Measurements from ENCODE around the gene B3GALT6. TPM values are rescaled to one million over a fixed set of nuclear protein-coding genes. Genes with fewer than 3 reads are reported as not detected.

B3GALT6 gene
- total and polyA plus RNA-seq, 2 experiments from 2014 or later: 5.5 to 26.5 TPM

- H3K4me2 ChIP-seq: no peak overlapping the region
- H3K27me3 ChIP-seq (ENCODE audit: insufficient read depth): no peaks in the 10 kb centered on the region
- DNase-seq (ENCODE audit: low spot score) (peak; percentile 22), ATAC-seq (peak; percentile 48)
- no peaks in the 10 kb centered on the region for H3K4me1 ChIP-seq (ENCODE audit: insufficient read depth)
- peaks cover 5% of the 10 kb centered on the region for H3K27me3 Mint-ChIP-seq (ENCODE audit: insufficient read depth, low read depth, poor library complexity)
- H3F3A ChIP-seq (replicated peaks; ENCODE audit: low read depth): no peaks in the 10 kb centered on the region
- TF ChIP-seq CREB1 (CRISPR knock-in tag; IDR thresholded peaks at IDR 0.05; ENCODE audit: low read depth): no peak
- TF ChIP-seq NANOG (IDR thresholded peaks at IDR 0.05; ENCODE audit: borderline replicate concordance): no peak
- no peak for TF ChIP-seq EZH2 (IDR thresholded peaks at IDR 0.05; ENCODE audit: low read depth, unreplicated experiment)
- TF ChIP-seq CTCF (conservative IDR thresholded peaks at IDR 0.05; ENCODE audit: low read depth in 2 of 2): no peak
- H3K4me3 Mint-ChIP-seq: no peak overlapping the region
- H3K36me3 Mint-ChIP-seq (ENCODE audit: low read depth): no peaks in the 10 kb centered on the region
- H3K9me3 Mint-ChIP-seq: no peaks in the 10 kb centered on the region
- H3K27ac ChIP-seq (ENCODE audit: low read depth): no peak overlapping the region
- no peaks in the 10 kb centered on the region for H3K36me3 ChIP-seq (ENCODE audit: insufficient read depth)
- H3K4me3 ChIP-seq: no peak overlapping the region
- no peaks in the 10 kb centered on the region for H4K20me1 ChIP-seq (replicated peaks; ENCODE audit: insufficient read depth)
- H3K9me2 ChIP-seq (ENCODE audit: insufficient read depth): no peaks in the 10 kb centered on the region
- no peaks in the 10 kb centered on the region for H3K4me1 Mint-ChIP-seq
- no peak overlapping the region for H2AFZ ChIP-seq
- H3K79me2 ChIP-seq (replicated peaks; ENCODE audit: insufficient read depth): no peaks in the 10 kb centered on the region
- no peak overlapping the region for H3K27ac Mint-ChIP-seq
Observed at GRCh38 chr1:1182491-1183220, 49.4 kb upstream of the B3GALT6 start.

GRCh38 chr1:1183221-1183747 is 48.8 kb upstream of the B3GALT6 start:
- ATAC-seq: no peak

More at GRCh38 chr1:1183221-1183747, 48.8 kb upstream of the B3GALT6 start:
- no peaks in the 10 kb centered on the region for H3K36me3 Mint-ChIP-seq (ENCODE audit: low read depth)
- Histone ChIP-seq H3K27ac (ENCODE audit: low read depth) (no peak overlapping the region), H3K27me3 (ENCODE audit: insufficient read depth) (no peaks in the 10 kb centered on the region), H4K20me1 (replicated peaks; ENCODE audit: insufficient read depth) (no peaks in the 10 kb centered on the region), H3K4me2 (no peak overlapping the region), H3K4me1 (ENCODE audit: insufficient read depth) (no peaks in the 10 kb centered on the region), H3K4me3 (no peak overlapping the region), H3K79me2 (replicated peaks; ENCODE audit: insufficient read depth) (no peaks in the 10 kb centered on the region), H3F3A (replicated peaks; ENCODE audit: low read depth) (no peaks in the 10 kb centered on the region), H3K36me3 (ENCODE audit: insufficient read depth) (no peaks in the 10 kb centered on the region), H3K9me2 (ENCODE audit: insufficient read depth) (no peaks in the 10 kb centered on the region), H2AFZ (no peak overlapping the region)
- no peak overlapping the region for H3K4me3 Mint-ChIP-seq
- no peaks in the 10 kb centered on the region for H3K9me3 Mint-ChIP-seq
- peaks cover 5% of the 10 kb centered on the region for H3K27me3 Mint-ChIP-seq (ENCODE audit: insufficient read depth, low read depth, poor library complexity)
- no peaks in the 10 kb centered on the region for H3K4me1 Mint-ChIP-seq
- no peak overlapping the region for H3K27ac Mint-ChIP-seq
- peak; percentile 1 for DNase-seq (ENCODE audit: low spot score)
- TF ChIP-seq STAT1 (IDR thresholded peaks at IDR 0.05; ENCODE audit: unreplicated experiment) (no peak), ZNF114 (CRISPR knock-in tag; IDR thresholded peaks at IDR 0.05) (no peak), ZNF331 (CRISPR knock-in tag; IDR thresholded peaks at IDR 0.05; ENCODE audit: low read depth) (no peak), POLR2AphosphoS5 (IDR thresholded peaks at IDR 0.05; ENCODE audit: low read depth) (no peak), EZH2phosphoT487 (IDR thresholded peaks at IDR 0.05; ENCODE audit: unreplicated experiment) (no peak), JUNB (IDR thresholded peaks at IDR 0.05; ENCODE audit: unreplicated experiment) (no peak), ETS1 (IDR thresholded peaks at IDR 0.05) (no peak), CREB1 (CRISPR knock-in tag; IDR thresholded peaks at IDR 0.05; ENCODE audit: low read depth) (no peak), REST (IDR thresholded peaks at IDR 0.05; ENCODE audit: unreplicated experiment) (no peak)

Measured in GM23338 (cell line).